OCI-LY7 (cell line): ENCODE measurements around the gene NOP9. TPM values are rescaled to one million over a fixed set of nuclear protein-coding genes. Genes with fewer than 3 reads are reported as not detected.
A peak's percentile ranks its signal among the peaks of the same experiment; 100 is the strongest.

ENCODE experiments used
- BruUV-seq: library from RNA; stranded (reverse); fragments of 400-500 nt; replicated peaks from 2 replicates; lab custom pipeline; 2021; lab: Mats Ljungman, UMichigan
- CTCF ChIA-PET: fragments of 300-600 bp; sonication (Branson Sonifier 250); formaldehyde crosslinking; loops from one replicate; lab custom pipeline; 2022; ENCODE audit warnings: antibody characterized with exemption; ENCODE audit not compliant: unreplicated experiment; lab: Charles Lee
- POLR2A ChIA-PET: fragments of 300-600 bp; sonication (Branson Sonifier 250); formaldehyde crosslinking; loops from one replicate; lab custom pipeline; 2022; ENCODE audit warnings: antibody characterized with exemption; lab: Charles Lee
- DNase-seq: peaks from one replicate; pipeline ENCODE4 v3.0.0-alpha.2; 2015; ENCODE audit warnings: low spot score
- H2AFZ ChIP-seq: fragments of 200-600 bp; sonication (generic), shearing (Covaris generic); 2 replicates; pipeline ENCODE4 v1.6.1; 2014; ENCODE audit warnings: mild to moderate bottlenecking, antibody characterized with exemption, low read length, moderate library complexity
- H3K27ac ChIP-seq: fragments of 200-600 bp; sonication (generic); 2 replicates; pipeline ENCODE4 v1.5.1; 2014; ENCODE audit warnings: mixed run types, low read depth, mild to moderate bottlenecking, moderate library complexity, low read length, inconsistent platforms; ENCODE audit not compliant: poor library complexity, severe bottlenecking
- H3K36me3 ChIP-seq: fragments of 200-600 bp; sonication (generic); 2 replicates; pipeline ENCODE4 v1.6.1; 2014; ENCODE audit warnings: mild to moderate bottlenecking, antibody characterized with exemption, low read length, moderate library complexity, mixed read lengths; ENCODE audit not compliant: insufficient read depth
- H3K4me1 ChIP-seq: fragments of 200-600 bp; sonication (generic); 2 replicates; pipeline ENCODE4 v1.5.1; 2014; ENCODE audit warnings: mild to moderate bottlenecking, low read length; ENCODE audit not compliant: insufficient read depth, poor library complexity, severe bottlenecking
- H3K4me2 ChIP-seq: fragments of 200-600 bp; sonication (generic); 2 replicates; pipeline ENCODE4 v1.6.1; 2014; ENCODE audit warnings: mild to moderate bottlenecking, low read length
- H3K4me3 ChIP-seq: fragments of 200-600 bp; sonication (generic); 2 replicates; pipeline ENCODE4 v1.5.1; 2014; ENCODE audit warnings: mild to moderate bottlenecking, low read depth, low read length; ENCODE audit not compliant: poor library complexity, severe bottlenecking
- H3K79me2 ChIP-seq: fragments of 200-600 bp; sonication (generic); 2 replicates; pipeline ENCODE4 v1.6.1; 2016; ENCODE audit warnings: low read depth, mild to moderate bottlenecking, low read length, moderate library complexity, mixed read lengths; ENCODE audit not compliant: insufficient read depth
- H3K9me2 ChIP-seq: fragments of 200-600 bp; sonication (generic); 2 replicates; pipeline ENCODE4 v1.6.1; 2016; ENCODE audit warnings: mild to moderate bottlenecking, low read length, mixed read lengths; ENCODE audit not compliant: insufficient read depth
- H3K9me3 ChIP-seq: fragments of 200-600 bp; sonication (generic); 2 replicates; pipeline ENCODE4 v1.6.1; 2014; ENCODE audit warnings: mild to moderate bottlenecking, mixed run types, low read length, mixed read lengths
- H4K20me1 ChIP-seq: fragments of 200-600 bp; sonication (generic); 2 replicates; pipeline ENCODE4 v1.6.1; 2014; ENCODE audit warnings: mild to moderate bottlenecking, antibody characterized with exemption, low read length, moderate library complexity, mixed read lengths; ENCODE audit not compliant: insufficient read depth
- EZH2phosphoT487 ChIP-seq: fragments of 200-600 bp; sonication (generic); IDR thresholded peaks from 2 replicates; pipeline ENCODE4 v1.6.1; 2018; ENCODE audit warnings: low read depth, borderline replicate concordance, mild to moderate bottlenecking, mixed run types, antibody characterized with exemption, low read length, moderate library complexity, mixed read lengths
- intact Hi-C: fragments of 100-400 bp; cut with micrococcal nuclease; formaldehyde crosslinking; loops from one replicate; pipeline ENCODE4 v1.10.0; 2022; ENCODE audit not compliant: unreplicated experiment
- total RNA-seq, 2 experiments: library from RNA; depleted of rRNA in 1 of 2; stranded (reverse); fragments of >200 nt in 1 of 2; shearing (Covaris generic) in 1 of 2; gene quantifications; 2 replicates each; pipeline ENCODE4 v1.2.3, GENCODE V29; 2014 to 2022
- TF ChIP-seq, protein P1 (sequence below): fragments of 200-600 bp; sonication (generic); conservative IDR thresholded peaks from 2 replicates; pipeline ENCODE4 v1.5.1; 2014; ENCODE audit warnings: mild to moderate bottlenecking, antibody characterized with exemption, low read length, moderate library complexity, mixed read lengths

The NOP9 gene
- total RNA-seq, 2 experiments from 2014 or later = 33.2 to 52.6 TPM

GRCh38 chr14:24271834-24272263 lies 27.8 kb upstream of the NOP9 start:
- TSS peak; percentile 70 for BruUV-seq
- Histone ChIP-seq H3K9me2 (no peaks in the 10 kb centered on the region), H3K36me3 (no peaks in the 10 kb centered on the region), H3K4me1 (peaks cover 43% of the 10 kb centered on the region), H4K20me1 (no peaks in the 10 kb centered on the region), H3K9me3 (no peaks in the 10 kb centered on the region), H2AFZ (peak overlapping the region; percentile 68; the same call in 1 of the 2 replicates), H3K27ac (peak overlapping the region; percentile 84), H3K4me3 (peak overlapping the region; percentile 84), H3K79me2 (no peaks in the 10 kb centered on the region), H3K4me2 (peak overlapping the region; percentile 82)
- CTCF ChIA-PET = interaction anchor here (0.6 to 1.9 kb wide), 3 partner anchors 25 to 36 kb away, joined by 3 to 8 read pairs (median 4); partner anchors contain the start of gene CIDEB
- DNase-seq = no peak
- TF ChIP-seq EZH2phosphoT487 = no peak
- TF ChIP-seq, protein P1, sequence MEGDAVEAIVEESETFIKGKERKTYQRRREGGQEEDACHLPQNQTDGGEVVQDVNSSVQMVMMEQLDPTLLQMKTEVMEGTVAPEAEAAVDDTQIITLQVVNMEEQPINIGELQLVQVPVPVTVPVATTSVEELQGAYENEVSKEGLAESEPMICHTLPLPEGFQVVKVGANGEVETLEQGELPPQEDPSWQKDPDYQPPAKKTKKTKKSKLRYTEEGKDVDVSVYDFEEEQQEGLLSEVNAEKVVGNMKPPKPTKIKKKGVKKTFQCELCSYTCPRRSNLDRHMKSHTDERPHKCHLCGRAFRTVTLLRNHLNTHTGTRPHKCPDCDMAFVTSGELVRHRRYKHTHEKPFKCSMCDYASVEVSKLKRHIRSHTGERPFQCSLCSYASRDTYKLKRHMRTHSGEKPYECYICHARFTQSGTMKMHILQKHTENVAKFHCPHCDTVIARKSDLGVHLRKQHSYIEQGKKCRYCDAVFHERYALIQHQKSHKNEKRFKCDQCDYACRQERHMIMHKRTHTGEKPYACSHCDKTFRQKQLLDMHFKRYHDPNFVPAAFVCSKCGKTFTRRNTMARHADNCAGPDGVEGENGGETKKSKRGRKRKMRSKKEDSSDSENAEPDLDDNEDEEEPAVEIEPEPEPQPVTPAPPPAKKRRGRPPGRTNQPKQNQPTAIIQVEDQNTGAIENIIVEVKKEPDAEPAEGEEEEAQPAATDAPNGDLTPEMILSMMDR = no peak
- intact Hi-C loops = loop anchor here (1.0 to 2.0 kb wide), 3 partner anchors 27 to 56 kb away; partner anchors contain the start of genes DHRS1, MDP1, NOP9 and TINF2
- POLR2A ChIA-PET = interaction anchor here (0.6 to 3.2 kb wide), 8 partner anchors 25 to 171 kb away, joined by 3 to 21 read pairs (median 4); partner anchors contain the start of genes MDP1, RNF31, SDR39U1 and TINF2

DNA sequence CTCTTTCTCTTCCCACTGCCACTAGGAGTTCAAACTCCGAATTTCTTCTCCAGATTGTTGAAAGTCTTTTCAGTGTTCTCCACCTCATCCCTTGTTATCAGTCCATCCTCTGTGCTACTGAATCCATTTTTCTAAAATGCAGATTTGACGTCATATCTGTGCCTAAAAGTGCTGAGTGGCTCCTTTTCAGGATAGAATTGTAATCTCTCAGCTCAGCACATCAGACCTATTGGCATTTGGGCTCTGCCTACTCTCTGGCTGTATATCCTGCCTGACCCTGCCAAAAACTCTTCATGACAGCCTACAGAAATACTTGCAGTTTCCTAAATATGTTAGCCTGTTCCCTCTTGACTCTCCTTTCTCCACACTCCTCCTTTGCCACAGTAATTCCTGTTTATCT lies 27.2 kb upstream of the NOP9 start:
- Histone ChIP-seq H3K9me2 (no peaks in the 10 kb centered on the region), H3K4me2 (peak overlapping the region; percentile 82), H3K27ac (peak overlapping the region; percentile 84), H4K20me1 (no peaks in the 10 kb centered on the region), H3K4me3 (peak overlapping the region; percentile 84), H3K36me3 (no peaks in the 10 kb centered on the region), H3K9me3 (no peaks in the 10 kb centered on the region), H3K4me1 (peaks cover 43% of the 10 kb centered on the region), H2AFZ (peak overlapping the region; percentile 68), H3K79me2 (no peaks in the 10 kb centered on the region)
- no peak for DNase-seq
- BruUV-seq = no TSS peak
- intact Hi-C loops = no loop called here
- TF ChIP-seq EZH2phosphoT487 = no peak
- TF ChIP-seq, protein P1 = no peak
- CTCF ChIA-PET = interaction anchor here (0.6 to 1.9 kb wide), 2 partner anchors 30 to 36 kb away, joined by 3 to 8 read pairs; partner anchors contain the start of gene CIDEB
- POLR2A ChIA-PET = interaction anchor here (0.6 to 2.4 kb wide), 3 partner anchors 30 to 170 kb away, joined by 4 to 17 read pairs (median 4); partner anchors contain the start of genes SDR39U1 and TINF2
